Suppressor macrophage treated with lipopolysaccharide for 1 hour (primary cell): ENCODE data around the gene MIEF1.

Experiments used
- DNase-seq, 3 donors: peaks; one replicate each; pipeline ENCODE4 v3.0.0-alpha.2; 2020 to 2022

MIEF1 gene

GRCh38 chr22:39471381-39472141 lies 30.5 kb upstream of the MIEF1 start:
- peak; percentile 70 to 84 (median 73) for DNase-seq

- DNase-seq, result no peak
These were observed 29.2 kb upstream of the MIEF1 start for GRCh38 chr22:39472570-39473556.

- no peak for DNase-seq
These were observed 28.2 kb upstream of the MIEF1 start for GRCh38 chr22:39473851-39474250.

GRCh38 chr22:39474351-39475111 lies 27.6 kb upstream of the MIEF1 start:
- DNase-seq, result no peak

GRCh38 chr22:39475337-39475736 lies 26.8 kb upstream of the MIEF1 start:
- no peak for DNase-seq

GRCh38 chr22:39475902-39476301 lies 26.2 kb upstream of the MIEF1 start:
- DNase-seq, result no peak

- no peak for DNase-seq
These were observed 25.4 kb upstream of the MIEF1 start for GRCh38 chr22:39476664-39477063.

- no peak for DNase-seq
These were observed 24.5 kb upstream of the MIEF1 start for GRCh38 chr22:39477542-39477941.

GRCh38 chr22:39478441-39478850 lies 23.6 kb upstream of the MIEF1 start:
- peak in 2 of 3 donors; percentile 36 to 58 for DNase-seq

GRCh38 chr22:39479254-39479653 lies 22.8 kb upstream of the MIEF1 start:
- DNase-seq, result no peak

- no peak for DNase-seq
These were observed 21.5 kb upstream of the MIEF1 start for GRCh38 chr22:39480557-39480956.

GRCh38 chr22:39481054-39481453 lies 21.0 kb upstream of the MIEF1 start:
- DNase-seq, result no peak

GRCh38 chr22:39481595-39481994 lies 20.5 kb upstream of the MIEF1 start:
- no peak for DNase-seq

GRCh38 chr22:39482768-39483167 lies 19.3 kb upstream of the MIEF1 start:
- DNase-seq, result peak; percentile 24 to 51 (median 50)

- no peak for DNase-seq
These were observed 14.9 kb upstream of the MIEF1 start for GRCh38 chr22:39486951-39487825.

- DNase-seq, result no peak
These were observed 14.1 kb upstream of the MIEF1 start for GRCh38 chr22:39487826-39488520.

- no peak for DNase-seq
These were observed 13.5 kb upstream of the MIEF1 start for GRCh38 chr22:39488563-39489083.

GRCh38 chr22:39489094-39490068 lies 12.7 kb upstream of the MIEF1 start:
- DNase-seq, result peak in 1 of 3 donors; percentile 14

- peak; percentile 75 to 81 (median 78) for DNase-seq
These were observed 11.8 kb upstream of the MIEF1 start for GRCh38 chr22:39490135-39490798.
